HCT116 (cell line): ENCODE data around the gene FARP1. TPM values are rescaled to one million over a fixed set of nuclear protein-coding genes. Genes with fewer than 3 reads are reported as not detected.
A peak's percentile ranks its signal among the peaks of the same experiment; 100 is the strongest.

Source experiments
- ATAC-seq: fragments of 200-7000 bp; cut with Tn5 transposase; 2 replicates; pipeline ENCODE4 v1.9.1; 2020; ENCODE audit warnings: mild to moderate bottlenecking, moderate library complexity
- BruUV-seq: library from RNA; stranded (reverse); fragments of 400-500 nt; replicated peaks from 2 replicates; lab custom pipeline; 2021; lab: Mats Ljungman, UMichigan
- CTCF ChIA-PET: fragments of 300-600 bp; sonication (Branson Sonifier 250); formaldehyde crosslinking; loops from one replicate; lab custom pipeline; 2021; ENCODE audit warnings: antibody characterized with exemption; lab: Charles Lee
- POLR2A ChIA-PET: fragments of 300-600, 350-600 bp; sonication (Branson Sonifier 250); formaldehyde crosslinking; loops from one replicate; lab custom pipeline; 2021; ENCODE audit warnings: antibody characterized with exemption; lab: Charles Lee
- RAD21 ChIA-PET, 2 experiments: fragments of 300-600 bp; sonication (Branson Sonifier 250); formaldehyde crosslinking; loops; one replicate each; lab custom pipeline; 2023; ENCODE audit warnings: low total read pairs in 2 of 2; ENCODE audit not compliant: uncharacterized antibody in 2 of 2, unreplicated experiment in 2 of 2, low non-redundant PET in 1 of 2; lab: Charles Lee
- DNase-seq: peaks from one replicate; pipeline ENCODE4 v3.0.0-alpha.2; 2010; ENCODE audit warnings: low read depth, low spot score
- H2AFZ ChIP-seq: fragments of 200-600 bp; shearing (Covaris generic), sonication (generic); 2 replicates; pipeline ENCODE4 v1.6.1; 2017; ENCODE audit warnings: low read depth, mixed run types, mixed read lengths, antibody characterized with exemption, low read length; ENCODE audit not compliant: poor library complexity, severe bottlenecking
- H3K27ac ChIP-seq: 2 replicates; pipeline ENCODE4 v1.5.1; 2012; ENCODE audit warnings: low read depth, low read length
- H3K27me3 ChIP-seq: fragments of 200-600 bp; sonication (generic); 2 replicates; pipeline ENCODE4 v1.6.1; 2016; ENCODE audit warnings: mixed run types, low read length, mixed read lengths; ENCODE audit not compliant: insufficient read depth
- H3K36me3 ChIP-seq, 2 experiments: fragments of 200-500 bp in 1 of 2; fragments of 200-600 bp in 1 of 2; sonication (Bioruptor generic) in 1 of 2; sonication (generic) in 1 of 2; 2 replicates each; pipeline versions ENCODE4 v1.5.1 to v1.6.1; 2014 to 2016; ENCODE audit warnings: low read length in 2 of 2, inconsistent platforms in 1 of 2, mixed read lengths in 1 of 2, mixed run types in 1 of 2; ENCODE audit not compliant: insufficient read depth in 2 of 2, control insufficient read depth in 1 of 2
- H3K4me1 ChIP-seq, 2 experiments: fragments of 200-600 bp in 1 of 2; sonication (generic) in 1 of 2; 2 replicates each; pipeline versions ENCODE4 v1.5.1 to v1.6.1; 2012 to 2017; ENCODE audit warnings: low read length in 2 of 2, inconsistent platforms in 1 of 2, mild to moderate bottlenecking in 1 of 2, mixed read lengths in 1 of 2, mixed run types in 1 of 2, moderate library complexity in 1 of 2; ENCODE audit not compliant: insufficient read depth in 2 of 2, control insufficient read depth in 1 of 2
- H3K4me2 ChIP-seq: fragments of 200-600 bp; sonication (generic); 2 replicates; pipeline ENCODE4 v1.6.1; 2017; ENCODE audit warnings: mixed run types, low read length, mixed read lengths
- H3K4me3 ChIP-seq, 2 experiments: fragments of 200-600 bp in 1 of 2; sonication (generic) in 1 of 2; replicated peaks in 1 of 2; 2 replicates each; pipeline ENCODE4 v1.5.1; 2011 to 2016; ENCODE audit warnings: low read length in 2 of 2, control low read depth in 1 of 2, low read depth in 1 of 2, mild to moderate bottlenecking in 1 of 2, mixed read lengths in 1 of 2, mixed run types in 1 of 2
- H3K79me2 ChIP-seq: fragments of 200-600 bp; sonication (generic); 2 replicates; pipeline ENCODE4 v1.6.1; 2017; ENCODE audit warnings: mild to moderate bottlenecking, mixed run types, low read length, moderate library complexity, mixed read lengths; ENCODE audit not compliant: insufficient read depth
- H3K9ac ChIP-seq: fragments of 200-600 bp; sonication (generic); 2 replicates; pipeline ENCODE4 v1.6.1; 2016; ENCODE audit warnings: low read length, mixed read lengths
- H3K9me2 ChIP-seq: fragments of 200-600 bp; sonication (generic), shearing (Covaris generic); 2 replicates; pipeline ENCODE4 v1.6.1; 2017; ENCODE audit warnings: mixed run types, mild to moderate bottlenecking, moderate library complexity; ENCODE audit not compliant: insufficient read depth
- H3K9me3 ChIP-seq, 2 experiments: fragments of 200-500 bp in 1 of 2; fragments of 200-600 bp in 1 of 2; sonication (Bioruptor generic) in 1 of 2; sonication (generic) in 1 of 2; 2 replicates each; pipeline ENCODE4 v1.6.1; 2014 to 2017; ENCODE audit warnings: low read length in 2 of 2, mixed read lengths in 2 of 2, inconsistent platforms in 1 of 2, low read depth in 1 of 2, mild to moderate bottlenecking in 1 of 2, mixed run types in 1 of 2, moderate library complexity in 1 of 2; ENCODE audit not compliant: control insufficient read depth in 1 of 2, insufficient read depth in 1 of 2
- H4K20me1 ChIP-seq: fragments of 200-600 bp; sonication (generic), shearing (Covaris generic); 2 replicates; pipeline ENCODE4 v1.6.1; 2017; ENCODE audit warnings: mixed run types, mild to moderate bottlenecking, moderate library complexity; ENCODE audit not compliant: insufficient read depth
- CBX3 ChIP-seq: IDR thresholded peaks from 2 replicates; pipeline ENCODE4 v1.6.1; 2012; ENCODE audit warnings: low read depth
- CEBPB ChIP-seq: IDR thresholded peaks from 2 replicates; pipeline ENCODE4 v1.6.1; 2012; ENCODE audit warnings: low read depth
- EGR1 ChIP-seq: IDR thresholded peaks from 2 replicates; pipeline ENCODE4 v1.6.1; 2012; ENCODE audit warnings: low read depth
- EZH2phosphoT487 ChIP-seq: fragments of 200-600 bp; IDR thresholded peaks from 2 replicates; pipeline ENCODE4 v1.6.1; 2018; ENCODE audit warnings: antibody characterized with exemption, borderline replicate concordance
- MAX ChIP-seq: IDR thresholded peaks from 2 replicates; pipeline ENCODE4 v1.6.1; 2012
- POLR2A ChIP-seq: IDR thresholded peaks from 2 replicates; pipeline ENCODE4 v1.7.0; 2011; ENCODE audit warnings: borderline replicate concordance; ENCODE audit not compliant: insufficient read depth, insufficient read length; ENCODE audit errors: extremely low read depth
- SIN3A ChIP-seq: IDR thresholded peaks from 2 replicates; pipeline ENCODE4 v1.6.1; 2012; ENCODE audit warnings: low read depth
- SP1 ChIP-seq: IDR thresholded peaks from 2 replicates; pipeline ENCODE4 v1.6.1; 2012; ENCODE audit warnings: low read depth
- TCF7L2 ChIP-seq: IDR thresholded peaks from 2 replicates; pipeline ENCODE4 v1.7.0; 2011; ENCODE audit warnings: borderline replicate concordance, inconsistent platforms; ENCODE audit not compliant: insufficient read depth, insufficient read length; ENCODE audit errors: extremely low read depth
- ZFX ChIP-seq: fragments of 450-650 bp; IDR thresholded peaks from 2 replicates; pipeline ENCODE4 v1.6.1; 2017
- intact Hi-C: fragments of 100-400 bp; cut with micrococcal nuclease; formaldehyde crosslinking; loops from 2 replicates; pipeline ENCODE4 v1.10.0; 2022
- total RNA-seq: library from RNA; stranded (reverse); gene quantifications from one replicate; pipeline ENCODE4 v1.2.1, GENCODE V29; 2021; ENCODE audit not compliant: unreplicated experiment

Gene FARP1
- total RNA-seq, 1 experiment from 2014 or later: 30.5 TPM

- ATAC-seq: no peak
- TF ChIP-seq CBX3 (no peak), ZFX (no peak), TCF7L2 (no peak), MAX (no peak), SP1 (no peak), CEBPB (no peak), SIN3A (no peak), EZH2phosphoT487 (no peak), EGR1 (no peak), POLR2A (no peak)
- TF ChIP-seq, all 23 proteins: peak for 0
- Histone ChIP-seq H3K9me2 (no peaks in the 10 kb centered on the region), H3K27ac (no peak overlapping the region), H3K4me1 (peaks cover 0 to 35% of the 10 kb centered on the region in 2 experiments; a peak in 2 of 4 replicates), H3K4me3 (no peak overlapping the region), H3K9ac (peak overlapping the region; percentile 22), H3K36me3 (peaks cover 0 to under 1% of the 10 kb centered on the region in 2 experiments; a peak in 1 of 4 replicates), H2AFZ (no peak overlapping the region), H3K27me3 (no peaks in the 10 kb centered on the region), H3K4me2 (peak overlapping the region; percentile 52; the same call in 1 of the 2 replicates), H4K20me1 (no peaks in the 10 kb centered on the region), H3K9me3 (no peaks in the 10 kb centered on the region), H3K79me2 (no peaks in the 10 kb centered on the region)
- intact Hi-C loops: no loop called here
- ChIA-PET RAD21 (no interaction called here), CTCF (interaction anchor here (1.1 kb wide), 1 partner anchor 230 kb away, joined by 5 read pairs; no protein-coding TSS in a partner anchor), POLR2A (no interaction called here)
- DNase-seq: no peak
- no TSS peak for BruUV-seq
These were observed 299.7 kb downstream of the FARP1 start for GRCh38 chr13:98442391-98443230.
